GM19438 (cell line): Measurements from ENCODE around the gene BICD2.
"Not testable (repeated sequence)": the region's sequence is repeated elsewhere in the genome, so short reads cannot be mapped to it uniquely, and the experiment has no call there.

Experiments
- ATAC-seq: cut with Tn5 transposase; IDR thresholded peaks from one replicate; pipeline ENCODE4 v1.9.1; 2021; ENCODE audit warnings: low read depth; ENCODE audit not compliant: unreplicated experiment

BICD2 gene

GRCh38 chr9:92764381-92764987 lies at the start of gene BICD2:
BICD2 (minus strand) TSS chr9:92764833; CDS start chr9:92764744, 89 bp downstream.
- ATAC-seq = peak; percentile 0

DNA sequence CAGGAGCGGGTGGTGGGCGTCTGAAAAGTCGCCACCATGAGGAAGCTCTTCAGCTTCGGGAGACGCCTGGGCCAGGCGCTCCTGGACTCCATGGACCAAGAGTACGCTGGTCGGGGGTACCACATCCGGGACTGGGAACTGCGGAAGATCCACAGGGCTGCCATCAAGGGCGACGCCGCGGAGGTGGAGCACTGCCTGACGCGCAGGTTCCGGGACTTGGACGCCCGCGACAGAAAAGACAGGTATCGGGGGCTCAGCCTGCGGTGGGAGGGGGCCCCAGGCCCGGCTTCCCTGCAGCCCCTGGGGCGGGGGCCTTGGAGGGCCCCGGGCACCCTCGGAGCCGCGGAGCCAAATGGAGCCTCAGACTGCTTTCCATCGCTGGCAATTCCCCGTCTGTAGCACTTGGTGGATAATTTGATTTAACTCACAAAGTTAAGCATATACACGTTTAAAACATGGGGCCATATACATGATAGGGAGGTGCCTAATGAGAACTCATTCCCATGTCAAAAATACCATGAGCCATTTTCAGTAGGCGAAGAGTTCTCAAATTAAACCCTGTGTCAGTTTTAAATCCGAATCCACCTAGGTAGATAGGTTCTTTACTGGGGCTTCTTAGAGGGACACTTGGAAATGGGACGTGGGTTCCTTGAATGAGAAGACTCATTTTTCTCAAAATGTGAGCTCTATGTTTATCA lies 45.1 kb upstream of the BICD2 start:
- not testable (repeated sequence) for ATAC-seq

GRCh38 chr9:92808726-92809451 lies 44.3 kb upstream of the BICD2 start:
- no peak for ATAC-seq

DNA sequence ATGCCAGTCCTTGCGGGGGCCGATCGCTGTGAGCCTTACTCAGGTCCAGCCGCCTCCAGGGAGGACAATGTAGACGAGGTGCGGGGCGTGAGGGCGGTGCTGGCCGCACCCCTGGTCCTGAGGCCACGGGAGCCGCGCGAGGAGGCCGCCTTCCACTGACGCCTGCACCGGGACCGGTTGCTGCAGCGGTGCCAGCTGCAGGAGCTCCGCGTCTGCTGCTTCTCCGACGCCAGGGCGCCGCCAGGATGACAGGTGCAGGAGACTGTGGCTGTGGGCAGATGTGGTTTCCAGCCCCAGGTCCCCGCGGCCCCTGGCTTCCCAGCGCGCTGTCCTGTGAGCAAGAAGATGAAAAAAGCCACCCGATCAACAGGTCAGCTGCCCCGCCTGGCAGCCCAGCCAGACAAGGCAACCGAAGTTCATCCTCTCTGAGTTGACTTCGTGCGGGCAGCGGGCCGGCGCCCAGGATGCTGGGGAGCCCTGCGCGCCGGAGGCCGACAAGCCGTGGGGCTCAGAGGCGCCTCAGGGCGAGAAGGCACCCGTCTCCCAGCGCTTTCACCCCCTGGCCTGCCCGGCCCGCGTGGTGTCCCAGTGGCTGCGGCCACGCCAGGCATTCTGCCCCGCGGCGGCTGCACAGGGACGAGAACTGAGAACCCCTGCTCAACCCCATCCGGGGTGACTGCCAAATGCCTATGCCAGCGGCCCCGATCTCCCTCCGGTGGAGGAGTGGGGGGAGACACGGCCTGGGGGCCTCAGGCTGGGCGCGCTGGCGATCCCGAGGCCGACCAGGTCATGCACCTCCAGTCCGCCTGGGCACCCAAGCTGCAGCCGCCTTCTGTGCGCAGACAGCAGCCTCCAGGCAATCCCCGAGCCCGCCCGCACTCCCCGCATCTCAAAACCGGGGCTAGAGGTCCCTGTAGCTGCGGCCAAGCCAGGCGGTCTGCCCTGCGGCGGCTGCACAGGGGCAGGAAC lies 43.4 kb upstream of the BICD2 start:
- ATAC-seq = no peak

GRCh38 chr9:92807031-92807756 lies 42.6 kb upstream of the BICD2 start:
- ATAC-seq = no peak

GRCh38 chr9:92804727-92805126 lies 40.1 kb upstream of the BICD2 start:
- no peak for ATAC-seq

- ATAC-seq = no peak
Measured at GRCh38 chr9:92798358-92798757, 33.7 kb upstream of the BICD2 start.

DNA sequence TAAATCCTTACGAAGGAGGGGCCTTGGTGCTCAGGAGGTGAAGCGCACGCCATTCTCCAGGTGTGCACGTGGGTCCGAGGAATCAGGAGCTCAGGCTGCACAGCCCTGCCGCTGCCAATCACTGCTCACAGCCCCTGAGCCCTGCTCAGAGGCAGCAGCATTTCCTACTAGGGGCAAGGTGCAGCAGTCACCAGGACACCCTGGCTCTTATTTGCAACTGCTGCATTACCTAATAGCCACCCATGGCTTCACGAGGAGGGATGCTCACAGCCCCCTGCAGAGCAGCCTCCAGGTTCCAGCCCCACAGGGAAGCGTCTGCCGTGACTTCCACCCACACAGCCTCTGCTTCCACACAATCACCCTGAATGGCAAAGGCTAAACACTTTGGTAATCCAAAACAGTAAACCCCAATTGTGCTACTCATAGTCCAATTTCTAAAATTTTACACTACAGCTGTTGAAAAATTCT lies 31.7 kb upstream of the BICD2 start:
- ATAC-seq = not testable (repeated sequence)

- ATAC-seq = no peak
Measured at GRCh38 chr9:92795598-92796336, 31.1 kb upstream of the BICD2 start.

GRCh38 chr9:92795000-92795399 lies 30.4 kb upstream of the BICD2 start:
- ATAC-seq = no peak

GRCh38 chr9:92794426-92794825 lies 29.8 kb upstream of the BICD2 start:
- no peak for ATAC-seq

GRCh38 chr9:92790542-92791527 lies 26.2 kb upstream of the BICD2 start:
- ATAC-seq = peak; percentile 70

DNA sequence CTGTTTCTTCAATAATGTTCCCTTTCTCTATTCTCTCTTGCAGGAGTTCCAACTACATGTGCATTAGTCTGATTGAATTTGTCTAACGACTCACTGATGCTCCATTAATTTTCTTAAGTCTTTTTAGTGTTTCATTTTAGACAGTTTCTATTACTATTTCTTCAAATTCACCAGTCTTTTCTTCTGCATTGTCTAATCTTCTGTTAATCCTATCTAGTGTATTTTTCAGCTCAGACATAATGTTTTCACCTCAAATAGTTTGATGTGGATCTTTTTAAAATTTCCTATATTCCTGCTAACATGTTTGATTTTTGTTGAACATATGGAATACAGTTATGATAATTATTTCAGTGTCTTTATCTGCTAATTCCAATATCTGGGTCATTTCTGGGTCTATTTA lies 21.7 kb upstream of the BICD2 start:
- no peak for ATAC-seq

- no peak for ATAC-seq
Measured at GRCh38 chr9:92781899-92782298, 17.3 kb upstream of the BICD2 start.

GRCh38 chr9:92780206-92780605 lies 15.6 kb upstream of the BICD2 start:
- ATAC-seq = no peak

- ATAC-seq = no peak
Measured at GRCh38 chr9:92775466-92775865, 10.8 kb upstream of the BICD2 start.

GRCh38 chr9:92774274-92774673 lies 9.6 kb upstream of the BICD2 start:
- no peak for ATAC-seq

- ATAC-seq = no peak
Measured at GRCh38 chr9:92773810-92774209, 9.2 kb upstream of the BICD2 start.
